ENCODE results near the gene TFIP11.

Gene TFIP11

DNA sequence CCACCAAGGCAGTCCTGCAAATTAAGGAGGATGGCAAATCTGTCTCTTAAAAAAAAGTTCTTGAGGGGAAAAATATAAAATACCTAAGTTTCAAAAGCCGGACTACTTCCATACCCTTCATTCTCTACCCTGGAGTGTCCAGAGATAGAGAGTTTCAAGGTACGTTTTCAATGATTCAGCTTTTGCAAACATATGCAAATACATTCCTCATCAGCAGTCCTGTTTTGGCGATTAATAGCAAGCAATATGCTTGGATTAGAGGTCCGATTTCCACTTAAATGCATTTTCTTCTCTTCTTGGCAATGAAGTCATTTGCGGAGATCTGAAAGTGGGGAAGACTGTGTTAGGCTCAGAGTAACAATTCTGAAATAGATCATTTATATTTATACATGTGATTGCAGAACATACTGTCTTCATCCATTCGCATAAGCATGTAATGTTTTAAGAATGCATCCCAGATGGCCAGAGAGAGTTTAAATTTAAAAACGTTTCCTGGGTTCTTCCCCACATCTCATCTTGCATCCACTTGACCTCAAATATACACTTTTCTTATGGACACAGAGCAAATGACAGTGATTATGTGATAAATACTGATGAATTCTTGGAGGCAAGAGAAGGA is 13.8 kb upstream of the TFIP11 start:
- 90% methylated on average over 2 of the region's 7 CpGs for WGBS (ENCODE audit: insufficient coverage)
- CTCF ChIA-PET = interaction anchor here (1.4 to 1.9 kb wide), 2 partner anchors 10 to 107 kb away, joined by 3 to 4 read pairs; no protein-coding TSS in a partner anchor
- POLR2A ChIA-PET = no interaction called here
- no peak for DNase-seq
- Histone ChIP-seq H3K4me1 (ENCODE audit: control extremely low read depth in 1 of 4, control insufficient read depth in 4 of 4, insufficient read depth in 4 of 4, low read length in 3 of 4) (no peaks in the 10 kb centered on the region), H3K27ac (ENCODE audit: insufficient read depth in 1 of 2, low read depth in 1 of 2, low read length in 2 of 2, poor library complexity in 1 of 2, severe bottlenecking in 2 of 2) (no peak overlapping the region), H3K27me3 (replicated peaks in 2 of 5; ENCODE audit: control insufficient read depth in 4 of 5, insufficient read depth in 5 of 5, low read length in 4 of 5) (no peaks in the 10 kb centered on the region), H3K9me3 (ENCODE audit: control extremely low read depth in 1 of 5, control insufficient read depth in 4 of 5, insufficient read depth in 2 of 5, low read depth in 1 of 5, low read length in 4 of 5) (no peaks in the 10 kb centered on the region), H3K4me3 (ENCODE audit: control insufficient read depth in 1 of 7, extremely low read depth in 1 of 7, insufficient read depth in 4 of 7, low read depth in 2 of 7, low read length in 6 of 7) (no peak overlapping the region), H3K36me3 (ENCODE audit: control insufficient read depth in 4 of 4, insufficient read depth in 4 of 4, low read length in 3 of 4) (peaks cover 19 to 61% (median 38%) of the 10 kb centered on the region in 4 experiments)

DNA sequence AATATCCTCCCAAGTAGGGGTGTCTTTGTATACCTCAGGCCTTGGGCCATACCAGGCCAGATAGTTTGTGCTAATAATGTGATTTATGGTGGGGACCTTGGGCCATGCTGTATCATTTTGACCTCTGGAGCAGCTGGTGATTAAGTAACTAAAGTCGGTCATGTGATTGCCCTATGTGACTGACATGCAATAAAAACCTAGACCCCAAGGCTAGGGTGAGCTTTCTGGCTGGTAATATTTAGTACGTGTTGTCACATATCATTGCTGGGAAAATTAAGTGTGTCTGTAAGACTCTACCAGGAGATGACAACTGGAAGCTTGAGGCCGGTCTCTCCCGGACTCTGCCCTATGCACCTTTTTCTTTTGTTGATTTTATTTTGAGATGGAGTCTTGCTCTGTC is 12.6 kb upstream of the TFIP11 start:
- no peaks in the 10 kb centered on the region for H3K27me3 ChIP-seq (replicated peaks in 2 of 5; ENCODE audit: control insufficient read depth in 4 of 5, insufficient read depth in 5 of 5, low read length in 4 of 5)
- no peaks in the 10 kb centered on the region for H3K9me3 ChIP-seq (ENCODE audit: control extremely low read depth in 1 of 5, control insufficient read depth in 4 of 5, insufficient read depth in 2 of 5, low read depth in 1 of 5, low read length in 4 of 5)
- peaks cover 14 to 50% (median 34%) of the 10 kb centered on the region in 4 experiments for H3K36me3 ChIP-seq (ENCODE audit: control insufficient read depth in 4 of 4, insufficient read depth in 4 of 4, low read length in 3 of 4)
- 100% methylated on average over 4 of the region's 4 CpGs for WGBS (ENCODE audit: insufficient coverage)
- ChIA-PET POLR2A (no interaction called here), CTCF (interaction anchor here (1.4 kb wide), 1 partner anchor 108 kb away, joined by 3 read pairs; no protein-coding TSS in a partner anchor)
- H3K4me1 ChIP-seq (ENCODE audit: control extremely low read depth in 1 of 4, control insufficient read depth in 4 of 4, insufficient read depth in 4 of 4, low read length in 3 of 4) = no peaks in the 10 kb centered on the region
- DNase-seq = no peak
- H3K27ac ChIP-seq (ENCODE audit: insufficient read depth in 1 of 2, low read depth in 1 of 2, low read length in 2 of 2, poor library complexity in 1 of 2, severe bottlenecking in 2 of 2) = no peak overlapping the region
- no peak overlapping the region for H3K4me3 ChIP-seq (ENCODE audit: control insufficient read depth in 1 of 7, extremely low read depth in 1 of 7, insufficient read depth in 4 of 7, low read depth in 2 of 7, low read length in 6 of 7)

DNA sequence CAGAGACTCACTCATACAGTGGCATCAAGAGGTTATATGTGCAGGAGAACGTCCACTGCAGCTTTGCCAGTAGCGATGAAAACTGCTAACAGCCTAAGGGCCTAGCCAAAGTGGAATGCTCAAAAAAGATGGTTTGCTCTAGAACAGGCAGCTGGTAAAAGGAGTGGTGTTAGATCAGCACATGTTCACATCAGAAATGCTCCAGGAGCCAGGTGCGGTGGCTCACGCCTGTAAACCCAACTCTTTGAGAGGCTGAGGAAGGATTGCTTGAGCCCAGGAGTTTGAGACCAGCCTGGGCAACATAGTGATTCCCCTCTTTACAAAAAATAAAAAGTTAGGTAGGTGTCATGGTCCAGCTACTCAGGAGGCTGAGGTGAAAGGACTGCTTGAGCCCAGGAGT is 10.3 kb upstream of the TFIP11 start:
- Histone ChIP-seq H3K9me3 (ENCODE audit: control extremely low read depth in 1 of 5, control insufficient read depth in 4 of 5, insufficient read depth in 2 of 5, low read depth in 1 of 5, low read length in 4 of 5) (no peaks in the 10 kb centered on the region), H3K4me3 (ENCODE audit: control insufficient read depth in 1 of 7, extremely low read depth in 1 of 7, insufficient read depth in 4 of 7, low read depth in 2 of 7, low read length in 6 of 7) (no peak overlapping the region), H3K36me3 (ENCODE audit: control insufficient read depth in 4 of 4, insufficient read depth in 4 of 4, low read length in 3 of 4) (peaks cover 8 to 33% (median 20%) of the 10 kb centered on the region in 4 experiments), H3K27me3 (replicated peaks in 2 of 5; ENCODE audit: control insufficient read depth in 4 of 5, insufficient read depth in 5 of 5, low read length in 4 of 5) (no peaks in the 10 kb centered on the region), H3K27ac (ENCODE audit: insufficient read depth in 1 of 2, low read depth in 1 of 2, low read length in 2 of 2, poor library complexity in 1 of 2, severe bottlenecking in 2 of 2) (no peak overlapping the region), H3K4me1 (ENCODE audit: control extremely low read depth in 1 of 4, control insufficient read depth in 4 of 4, insufficient read depth in 4 of 4, low read length in 3 of 4) (no peaks in the 10 kb centered on the region)
- 100% methylated on average over 4 of the region's 4 CpGs for WGBS (ENCODE audit: insufficient coverage)
- ChIA-PET POLR2A (no interaction called here), CTCF (interaction anchor here (1.2 to 2.3 kb wide), 3 partner anchors 20 to 143 kb away, joined by 3 to 8 read pairs (median 4); no protein-coding TSS in a partner anchor)
- no peak for DNase-seq

DNA sequence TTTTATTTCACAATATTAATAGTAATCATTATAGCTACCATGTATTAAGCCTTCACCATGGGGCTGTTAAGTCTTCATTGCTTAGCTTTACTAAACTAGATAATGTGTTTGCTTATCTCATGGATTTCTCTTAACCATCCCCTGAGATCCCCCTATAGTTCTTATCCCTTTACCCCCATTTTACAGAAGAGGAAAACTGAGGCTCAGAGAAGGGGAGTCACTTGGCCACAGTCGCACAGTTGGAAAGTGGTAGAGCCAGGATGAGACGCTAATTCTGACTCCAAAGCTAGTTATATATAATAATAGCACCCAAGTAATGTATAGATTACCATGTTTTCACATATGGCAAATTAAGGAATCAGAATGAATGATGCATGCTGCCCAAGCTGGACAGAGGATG is 9.7 kb upstream of the TFIP11 start:
- no peak for DNase-seq
- ChIA-PET POLR2A (no interaction called here), CTCF (interaction anchor here (1.2 to 2.3 kb wide), 2 partner anchors 19 to 38 kb away, joined by 3 to 8 read pairs; no protein-coding TSS in a partner anchor)
- H3K27me3 ChIP-seq (replicated peaks in 2 of 5; ENCODE audit: control insufficient read depth in 4 of 5, insufficient read depth in 5 of 5, low read length in 4 of 5) = no peaks in the 10 kb centered on the region
- no peak overlapping the region for H3K4me3 ChIP-seq (ENCODE audit: control insufficient read depth in 1 of 7, extremely low read depth in 1 of 7, insufficient read depth in 4 of 7, low read depth in 2 of 7, low read length in 6 of 7)
- H3K27ac ChIP-seq (ENCODE audit: insufficient read depth in 1 of 2, low read depth in 1 of 2, low read length in 2 of 2, poor library complexity in 1 of 2, severe bottlenecking in 2 of 2) = no peak overlapping the region
- no peaks in the 10 kb centered on the region for H3K4me1 ChIP-seq (ENCODE audit: control extremely low read depth in 1 of 4, control insufficient read depth in 4 of 4, insufficient read depth in 4 of 4, low read length in 3 of 4)
- H3K9me3 ChIP-seq (ENCODE audit: control extremely low read depth in 1 of 5, control insufficient read depth in 4 of 5, insufficient read depth in 2 of 5, low read depth in 1 of 5, low read length in 4 of 5) = no peaks in the 10 kb centered on the region
- WGBS (ENCODE audit: insufficient coverage) = no CpG with 5 or more reads among the region's 2 CpGs
- peaks cover 4 to 27% (median 15%) of the 10 kb centered on the region in 4 experiments for H3K36me3 ChIP-seq (ENCODE audit: control insufficient read depth in 4 of 4, insufficient read depth in 4 of 4, low read length in 3 of 4)

DNA sequence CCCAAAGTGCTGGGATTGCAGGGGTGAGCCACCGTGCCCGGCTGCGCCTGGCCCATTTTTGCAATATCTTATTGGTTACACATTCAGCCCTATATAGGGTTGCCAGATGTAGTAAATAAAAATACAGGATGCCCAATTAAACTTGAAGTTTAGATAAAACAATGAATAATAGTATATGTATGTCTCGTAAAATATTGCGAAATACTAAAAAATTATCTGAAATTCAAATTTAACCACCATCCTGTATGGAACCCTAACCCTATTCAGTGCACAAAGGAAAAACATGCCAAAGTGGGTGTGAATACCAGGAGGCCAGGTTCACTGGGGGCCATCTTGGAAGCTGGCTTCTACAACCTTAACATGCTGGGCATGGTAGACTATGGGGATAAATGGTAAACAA is 5.2 kb upstream of the TFIP11 start:
- H3K27me3 ChIP-seq (replicated peaks in 2 of 5; ENCODE audit: control insufficient read depth in 4 of 5, insufficient read depth in 5 of 5, low read length in 4 of 5) = no peaks in the 10 kb centered on the region
- no peaks in the 10 kb centered on the region for H3K9me3 ChIP-seq (ENCODE audit: control extremely low read depth in 1 of 5, control insufficient read depth in 4 of 5, insufficient read depth in 2 of 5, low read depth in 1 of 5, low read length in 4 of 5)
- WGBS (ENCODE audit: insufficient coverage) = 80% methylated on average over 1 of the region's 5 CpGs
- ChIA-PET CTCF (interaction anchor here (0.7 kb wide), 1 partner anchor 101 kb away, joined by 3 read pairs; no protein-coding TSS in a partner anchor), POLR2A (no interaction called here)
- peaks cover 3 to 12% (median 10%) of the 10 kb centered on the region in 4 experiments for H3K4me1 ChIP-seq (ENCODE audit: control extremely low read depth in 1 of 4, control insufficient read depth in 4 of 4, insufficient read depth in 4 of 4, low read length in 3 of 4)
- H3K36me3 ChIP-seq (ENCODE audit: control insufficient read depth in 4 of 4, insufficient read depth in 4 of 4, low read length in 3 of 4) = peaks cover 0 to 3% (median 0%) of the 10 kb centered on the region in 4 experiments
- no peak for DNase-seq
- no peak overlapping the region for H3K4me3 ChIP-seq (ENCODE audit: control insufficient read depth in 1 of 7, extremely low read depth in 1 of 7, insufficient read depth in 4 of 7, low read depth in 2 of 7, low read length in 6 of 7)
- H3K27ac ChIP-seq (ENCODE audit: insufficient read depth in 1 of 2, low read depth in 1 of 2, low read length in 2 of 2, poor library complexity in 1 of 2, severe bottlenecking in 2 of 2) = no peak overlapping the region

DNA sequence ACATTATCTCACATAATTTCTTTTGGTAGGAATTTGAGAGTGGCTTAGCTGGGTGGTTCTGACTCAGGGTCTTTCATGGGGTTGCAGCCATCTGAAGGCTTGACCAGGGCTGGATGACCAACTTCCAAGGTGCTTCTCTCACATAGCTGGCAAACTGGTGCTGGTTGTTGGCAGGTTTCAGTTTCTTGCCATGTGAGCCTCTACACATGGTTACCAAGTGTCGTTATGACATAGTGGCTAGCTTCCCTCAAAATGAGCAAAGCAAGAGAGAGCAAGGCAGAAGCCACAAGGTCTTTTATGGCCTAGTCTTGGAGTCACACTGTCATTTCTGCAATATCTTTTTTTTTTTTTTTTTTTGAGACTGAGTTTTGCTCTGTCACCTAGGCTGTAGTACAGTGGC is 4.2 kb upstream of the TFIP11 start:
- H3K4me3 ChIP-seq (ENCODE audit: control insufficient read depth in 1 of 7, extremely low read depth in 1 of 7, insufficient read depth in 4 of 7, low read depth in 2 of 7, low read length in 6 of 7) = no peak overlapping the region
- DNase-seq = peak in 1 of 3 donors; percentile 7
- peaks cover 0 to under 1% (median 0%) of the 10 kb centered on the region in 4 experiments for H3K36me3 ChIP-seq (ENCODE audit: control insufficient read depth in 4 of 4, insufficient read depth in 4 of 4, low read length in 3 of 4)
- no peaks in the 10 kb centered on the region for H3K9me3 ChIP-seq (ENCODE audit: control extremely low read depth in 1 of 5, control insufficient read depth in 4 of 5, insufficient read depth in 2 of 5, low read depth in 1 of 5, low read length in 4 of 5)
- CTCF ChIA-PET = interaction anchor here (0.6 to 1.2 kb wide), 3 partner anchors 11 to 45 kb away, joined by 3 to 6 read pairs (median 4); no protein-coding TSS in a partner anchor
- 100% methylated on average over 1 of the region's 1 CpG for WGBS (ENCODE audit: insufficient coverage)
- no peaks in the 10 kb centered on the region for H3K27me3 ChIP-seq (replicated peaks in 2 of 5; ENCODE audit: control insufficient read depth in 4 of 5, insufficient read depth in 5 of 5, low read length in 4 of 5)
- no peak overlapping the region for H3K27ac ChIP-seq (ENCODE audit: insufficient read depth in 1 of 2, low read depth in 1 of 2, low read length in 2 of 2, poor library complexity in 1 of 2, severe bottlenecking in 2 of 2)
- H3K4me1 ChIP-seq (ENCODE audit: control extremely low read depth in 1 of 4, control insufficient read depth in 4 of 4, insufficient read depth in 4 of 4, low read length in 3 of 4) = peaks cover 8 to 16% (median 16%) of the 10 kb centered on the region in 4 experiments
- POLR2A ChIA-PET = interaction anchor here (0.7 kb wide), 1 partner anchor 333 kb away, joined by 12 read pairs; no protein-coding TSS in a partner anchor

DNA sequence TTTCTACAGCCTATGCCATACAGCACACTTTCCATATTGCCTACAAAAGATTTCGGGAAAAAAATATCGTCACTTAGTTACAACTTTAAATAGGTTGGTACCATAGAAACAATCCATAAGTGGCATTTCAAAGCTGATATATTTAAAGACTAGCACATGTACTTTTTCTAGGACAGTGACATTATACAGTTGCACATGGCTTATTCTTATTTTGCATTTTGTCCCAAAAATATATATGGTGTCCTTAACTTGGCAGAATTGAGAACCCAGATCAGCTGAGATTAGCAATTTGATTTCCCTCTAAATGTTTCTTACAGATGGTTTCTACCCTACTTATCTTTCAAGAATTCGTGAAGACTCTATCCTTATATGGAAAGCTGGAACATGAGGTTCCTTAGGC is 3.7 kb upstream of the TFIP11 start:
- DNase-seq = no peak
- ChIA-PET CTCF (interaction anchor here (0.6 to 1.2 kb wide), 4 partner anchors 11 to 1078 kb away, joined by 3 to 6 read pairs (median 4); no protein-coding TSS in a partner anchor), POLR2A (interaction anchor here (0.7 kb wide), 1 partner anchor 333 kb away, joined by 12 read pairs; no protein-coding TSS in a partner anchor)
- H3K27me3 ChIP-seq (replicated peaks in 2 of 5; ENCODE audit: control insufficient read depth in 4 of 5, insufficient read depth in 5 of 5, low read length in 4 of 5) = no peaks in the 10 kb centered on the region
- no peak overlapping the region for H3K27ac ChIP-seq (ENCODE audit: insufficient read depth in 1 of 2, low read depth in 1 of 2, low read length in 2 of 2, poor library complexity in 1 of 2, severe bottlenecking in 2 of 2)
- no CpG with 5 or more reads among the region's 3 CpGs for WGBS (ENCODE audit: insufficient coverage)
- H3K4me1 ChIP-seq (ENCODE audit: control extremely low read depth in 1 of 4, control insufficient read depth in 4 of 4, insufficient read depth in 4 of 4, low read length in 3 of 4) = peaks cover 10 to 21% (median 20%) of the 10 kb centered on the region in 4 experiments
- H3K4me3 ChIP-seq (ENCODE audit: control insufficient read depth in 1 of 7, extremely low read depth in 1 of 7, insufficient read depth in 4 of 7, low read depth in 2 of 7, low read length in 6 of 7) = no peak overlapping the region
- no peaks in the 10 kb centered on the region for H3K36me3 ChIP-seq (ENCODE audit: control insufficient read depth in 4 of 4, insufficient read depth in 4 of 4, low read length in 3 of 4)
- H3K9me3 ChIP-seq (ENCODE audit: control extremely low read depth in 1 of 5, control insufficient read depth in 4 of 5, insufficient read depth in 2 of 5, low read depth in 1 of 5, low read length in 4 of 5) = no peaks in the 10 kb centered on the region

All from common myeloid progenitor, CD34-positive (primary cell).